IMR-90 (cell line): ENCODE data around the gene PRRC1.

Experiments used
- BHLHE40 ChIP-seq: fragments of 150-350 bp; IDR thresholded peaks from 2 replicates; pipeline ENCODE4 v1.6.1; 2016; ENCODE audit warnings: mild to moderate bottlenecking, low read depth, low read length
- CEBPB ChIP-seq: IDR thresholded peaks from 2 replicates; pipeline ENCODE4 v1.6.1; 2012; ENCODE audit warnings: low read depth, low read length, improper control_type of control experiment
- CTCF ChIP-seq: conservative IDR thresholded peaks from 2 replicates; pipeline ENCODE4 v1.5.1; 2012; ENCODE audit warnings: mild to moderate bottlenecking, low read depth, low read length, improper control_type of control experiment
- MAFK ChIP-seq: IDR thresholded peaks from 2 replicates; pipeline ENCODE4 v1.6.1; 2012; ENCODE audit warnings: low read depth, low read length, improper control_type of control experiment
- NFE2L2 ChIP-seq: fragments of 150-350 bp; IDR thresholded peaks from 2 replicates; pipeline ENCODE4 v1.6.1; 2016; ENCODE audit warnings: low read depth, mild to moderate bottlenecking, low read length
- POLR2A ChIP-seq: IDR thresholded peaks from 2 replicates; pipeline ENCODE4 v1.6.1; 2012; ENCODE audit warnings: mild to moderate bottlenecking, low read depth, low read length
- RAD21 ChIP-seq: IDR thresholded peaks from 2 replicates; pipeline ENCODE4 v1.6.1; 2012; ENCODE audit warnings: low read length, improper control_type of control experiment
- RCOR1 ChIP-seq: IDR thresholded peaks from 2 replicates; pipeline ENCODE4 v1.6.1; 2012; ENCODE audit warnings: mild to moderate bottlenecking, low read length, improper control_type of control experiment; ENCODE audit not compliant: insufficient replicate concordance
- RFX5 ChIP-seq: IDR thresholded peaks from 2 replicates; pipeline ENCODE4 v1.8.0; 2012; ENCODE audit warnings: low read depth, mild to moderate bottlenecking, low read length, moderate library complexity
- SMC3 ChIP-seq: fragments of 150-350 bp; IDR thresholded peaks from 2 replicates; pipeline ENCODE4 v1.6.1; 2016; ENCODE audit warnings: low read depth, mild to moderate bottlenecking, antibody characterized with exemption, low read length, moderate library complexity
- USF2 ChIP-seq: fragments of 150-350 bp; IDR thresholded peaks from 2 replicates; pipeline ENCODE4 v1.6.1; 2017; ENCODE audit warnings: mild to moderate bottlenecking, antibody characterized with exemption, low read length, low read depth

- TF ChIP-seq CTCF (no peak), MAFK (no peak), POLR2A (no peak), RAD21 (no peak), USF2 (no peak), SMC3 (no peak), BHLHE40 (no peak), CEBPB (no peak), NFE2L2 (no peak), RCOR1 (no peak), RFX5 (no peak)
Observed at GRCh38 chr5:127558273-127558672, 40.8 kb downstream of the PRRC1 start.
